GM19397 (cell line): ENCODE measurements around the gene PCDHB3.
"Not testable (repeated sequence)": the region's sequence is repeated elsewhere in the genome, so short reads cannot be mapped to it uniquely, and the experiment has no call there.

Source experiments
- ATAC-seq: cut with Tn5 transposase; IDR thresholded peaks from one replicate; pipeline ENCODE4 v1.9.1; 2021; ENCODE audit warnings: mild to moderate bottlenecking, moderate library complexity; ENCODE audit not compliant: unreplicated experiment

The PCDHB3 gene

GRCh38 chr5:141100243-141100805 is at the start of gene PCDHB3:
PCDHB3 (plus strand) TSS chr5:141100473; CDS start chr5:141100650, 177 bp downstream.
- no peak for ATAC-seq

GRCh38 chr5:141050622-141051520 is 49.4 kb upstream of the PCDHB3 start, which contains the start of gene PCDHB1:
PCDHB1 (plus strand) TSS chr5:141051374; CDS start chr5:141051471, 97 bp downstream.
- ATAC-seq = no peak

GRCh38 chr5:141051521-141051866 is 48.8 kb upstream of the PCDHB3 start:
- ATAC-seq = no peak

- ATAC-seq = no peak
These were observed 22.4 kb upstream of the PCDHB3 start for GRCh38 chr5:141077826-141078225.

- no peak for ATAC-seq
These were observed 18.0 kb upstream of the PCDHB3 start for GRCh38 chr5:141082228-141082627.

GRCh38 chr5:141084487-141084989 is 15.7 kb upstream of the PCDHB3 start:
- no peak for ATAC-seq

GRCh38 chr5:141094481-141095262 is 5.6 kb upstream of the PCDHB3 start, which contains the start of gene PCDHB2:
PCDHB2 (plus strand) TSS chr5:141094615; CDS start chr5:141094791, 176 bp downstream.
- no peak for ATAC-seq

- ATAC-seq = no peak
These were observed 5.0 kb upstream of the PCDHB3 start for GRCh38 chr5:141095263-141095641.

GRCh38 chr5:141096181-141096580 is 4.1 kb upstream of the PCDHB3 start:
- ATAC-seq = not testable (repeated sequence)

GRCh38 chr5:141096586-141096985 is 3.7 kb upstream of the PCDHB3 start:
- ATAC-seq = not testable (repeated sequence)

GRCh38 chr5:141101059-141101458 is 786 bp downstream of the PCDHB3 start:
- no peak for ATAC-seq

- not testable (repeated sequence) for ATAC-seq
These were observed 1.8 kb downstream of the PCDHB3 start for GRCh38 chr5:141102070-141102469.

- ATAC-seq = not testable (repeated sequence)
These were observed 2.2 kb downstream of the PCDHB3 start for GRCh38 chr5:141102471-141102870.

GRCh38 chr5:141105350-141105749 is 5.1 kb downstream of the PCDHB3 start:
- no peak for ATAC-seq

- no peak for ATAC-seq
These were observed 19.0 kb downstream of the PCDHB3 start for GRCh38 chr5:141119250-141119649.

GRCh38 chr5:141121563-141121962 is 21.3 kb downstream of the PCDHB3 start, which contains the start of gene PCDHB4:
PCDHB4 (plus strand) TSS chr5:141121818; CDS start chr5:141121999, 181 bp downstream.
- ATAC-seq = no peak

- no peak for ATAC-seq
These were observed 21.7 kb downstream of the PCDHB3 start for GRCh38 chr5:141121985-141122384.

- ATAC-seq = not testable (repeated sequence)
These were observed 23.3 kb downstream of the PCDHB3 start for GRCh38 chr5:141123396-141124135.

- no peak for ATAC-seq
These were observed 27.0 kb downstream of the PCDHB3 start for GRCh38 chr5:141127305-141127704.

- no peak for ATAC-seq
These were observed 34.9 kb downstream of the PCDHB3 start, which contains the start of gene PCDHB5 for GRCh38 chr5:141135030-141135717. PCDHB5 (plus strand) TSS chr5:141135206; CDS start chr5:141135435, 229 bp downstream.
